HUES64 (cell line): Measurements from ENCODE around the gene EIF2B1.
"Not testable (repeated sequence)": the region's sequence is repeated elsewhere in the genome, so short reads cannot be mapped to it uniquely, and the experiment has no call there.

Experiments
- H3K27ac ChIP-seq: 2 replicates; pipeline ENCODE4 v1.7.0; 2013; ENCODE audit warnings: low read depth, low read length, inconsistent platforms
- H3K27me3 ChIP-seq: 2 replicates; pipeline ENCODE4 v1.6.1; 2013; ENCODE audit warnings: mild to moderate bottlenecking, low read length; ENCODE audit not compliant: insufficient read depth
- H3K36me3 ChIP-seq: 2 replicates; pipeline ENCODE4 v1.6.1; 2013; ENCODE audit warnings: mild to moderate bottlenecking, low read length; ENCODE audit not compliant: insufficient read depth
- H3K4me1 ChIP-seq: 2 replicates; pipeline ENCODE4 v1.6.1; 2013; ENCODE audit warnings: mild to moderate bottlenecking, low read length, moderate library complexity; ENCODE audit not compliant: insufficient read depth
- H3K4me3 ChIP-seq: 2 replicates; pipeline ENCODE4 v1.5.1; 2013; ENCODE audit warnings: mild to moderate bottlenecking, low read length, moderate library complexity
- H3K9ac ChIP-seq: 2 replicates; pipeline ENCODE4 v1.6.1; 2013; ENCODE audit warnings: mild to moderate bottlenecking, low read depth, low read length
- H3K9me3 ChIP-seq: 2 replicates; pipeline ENCODE4 v1.6.1; 2013; ENCODE audit warnings: low read depth, low read length; ENCODE audit not compliant: insufficient read depth
- WGBS: fragments of 150-250, 120-280 bp; methylation state at CpG from one replicate; pipeline ENCODE4 v1.1.7; 2013; ENCODE audit warnings: missing lambda C conversion rate; 5-methylcytosine and 5-hydroxymethylcytosine counted together

The EIF2B1 gene

DNA sequence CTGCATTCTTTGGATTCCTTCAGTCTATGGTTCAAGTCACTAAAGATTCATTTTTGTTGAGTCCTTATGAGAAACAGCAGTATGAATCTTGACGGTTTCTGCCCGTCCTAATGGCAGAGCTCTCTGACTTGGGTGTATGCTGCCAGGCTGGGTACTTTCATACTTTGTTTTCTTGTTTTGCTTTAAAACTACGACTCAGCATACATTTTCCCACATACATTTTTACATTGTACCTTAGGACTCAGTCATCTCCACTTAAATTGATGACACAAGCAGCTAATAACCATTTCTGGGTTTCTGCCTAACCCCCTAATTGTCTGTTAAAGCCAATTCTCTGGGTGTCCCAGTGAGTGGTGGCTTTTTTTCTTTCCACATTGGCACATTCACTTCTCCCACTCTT, 36.4 kb downstream of the EIF2B1 start:
- Histone ChIP-seq H3K4me3 (no peak overlapping the region), H3K27ac (no peak overlapping the region), H3K9me3 (no peaks in the 10 kb centered on the region), H3K9ac (no peak overlapping the region), H3K4me1 (no peaks in the 10 kb centered on the region), H3K36me3 (peaks cover 61% of the 10 kb centered on the region), H3K27me3 (no peaks in the 10 kb centered on the region)
- WGBS, result 98% methylated on average over 3 of the region's 3 CpGs

DNA sequence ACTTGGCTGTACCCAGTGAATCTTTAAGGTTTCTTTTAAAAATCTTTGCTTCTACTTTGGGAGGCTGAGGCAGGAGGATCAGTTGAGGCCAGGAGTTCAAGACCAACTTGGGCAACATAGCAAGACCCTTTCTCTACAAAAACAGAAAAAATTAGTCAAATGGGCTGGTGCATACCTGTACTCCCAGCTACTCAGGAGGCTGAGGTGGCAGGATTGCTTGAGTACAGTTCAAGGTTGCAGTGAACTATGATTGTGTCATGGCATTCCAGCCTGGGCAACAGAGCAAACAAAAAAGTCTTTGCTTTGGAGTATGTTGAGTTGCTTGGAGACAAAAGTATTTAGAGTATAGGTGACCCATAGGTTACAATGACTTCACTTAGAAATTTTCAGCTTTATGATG, 37.8 kb downstream of the EIF2B1 start:
- Histone ChIP-seq H3K4me1 (no peaks in the 10 kb centered on the region), H3K27me3 (no peaks in the 10 kb centered on the region), H3K9ac (no peak overlapping the region), H3K9me3 (no peaks in the 10 kb centered on the region), H3K27ac (no peak overlapping the region), H3K4me3 (no peak overlapping the region), H3K36me3 (peaks cover 74% of the 10 kb centered on the region)

DNA sequence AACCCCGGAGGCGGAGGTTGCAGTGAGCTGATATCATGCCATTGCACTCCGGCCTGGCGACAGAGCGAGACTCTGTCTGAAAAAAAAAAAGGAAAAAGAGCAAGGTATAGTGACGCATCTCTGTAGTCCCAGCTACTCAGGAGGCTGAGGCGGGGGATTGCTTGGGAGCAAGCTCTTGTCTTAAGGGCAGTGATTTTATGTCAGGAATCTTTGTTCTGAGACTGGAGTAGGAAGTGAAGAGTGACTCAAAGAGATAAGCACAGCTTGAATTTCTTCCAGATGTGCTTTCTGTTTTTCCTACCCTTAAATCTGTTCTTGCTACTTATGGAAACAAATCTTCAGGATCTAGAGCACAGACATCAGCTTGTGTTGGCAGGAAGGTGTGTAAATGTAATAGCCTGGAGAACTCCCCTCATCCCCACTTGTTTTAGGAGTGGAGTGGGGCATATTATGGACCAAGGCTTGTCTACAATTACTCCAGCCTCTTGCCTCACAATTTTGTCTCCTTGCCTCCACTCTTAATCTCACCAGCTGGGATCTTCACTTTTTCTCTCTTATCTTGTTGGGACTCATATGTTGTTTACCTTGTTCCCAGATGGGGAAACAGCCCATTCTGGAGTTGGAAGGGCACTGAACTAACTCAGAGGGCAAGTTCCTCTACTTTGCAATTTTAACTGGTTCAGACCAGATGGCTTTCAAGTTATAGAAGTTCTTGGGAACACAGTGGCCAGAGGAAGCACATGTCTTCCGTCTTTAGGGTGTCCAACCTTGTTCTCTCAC, 41.6 kb downstream of the EIF2B1 start:
- no peak overlapping the region for H3K27ac ChIP-seq
- no peak overlapping the region for H3K9ac ChIP-seq
- WGBS, result 84% methylated on average over 8 of the region's 8 CpGs
- peaks cover 92% of the 10 kb centered on the region for H3K36me3 ChIP-seq
- H3K4me1 ChIP-seq, result no peaks in the 10 kb centered on the region
- no peaks in the 10 kb centered on the region for H3K9me3 ChIP-seq
- no peaks in the 10 kb centered on the region for H3K27me3 ChIP-seq
- H3K4me3 ChIP-seq, result no peak overlapping the region

DNA sequence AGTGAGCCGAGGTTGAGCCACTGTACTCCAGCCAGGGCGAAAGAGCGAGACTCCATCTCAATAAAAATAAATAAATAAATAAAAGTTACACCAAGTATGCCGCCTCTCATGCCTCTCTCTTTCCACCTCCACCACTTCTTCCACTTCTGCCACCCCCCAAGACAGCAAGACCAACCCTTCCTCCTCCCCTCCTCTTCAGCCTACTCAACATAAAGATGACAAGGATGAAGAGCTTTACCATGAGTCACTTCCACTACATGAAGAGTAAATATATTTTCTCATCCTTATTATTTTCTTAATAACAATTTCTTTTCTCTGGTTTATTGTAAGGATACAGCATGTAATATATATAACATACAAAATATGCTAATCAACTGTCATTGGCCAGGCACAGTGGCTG, 52.7 kb downstream of the EIF2B1 start:
- 91% methylated on average over 2 of the region's 4 CpGs for WGBS
- Histone ChIP-seq H3K27ac (no peak overlapping the region), H3K27me3 (no peaks in the 10 kb centered on the region), H3K9ac (no peak overlapping the region), H3K4me1 (peaks cover 5% of the 10 kb centered on the region; the same call in 1 of the 2 replicates), H3K36me3 (no peaks in the 10 kb centered on the region), H3K4me3 (no peak overlapping the region), H3K9me3 (no peaks in the 10 kb centered on the region)

DNA sequence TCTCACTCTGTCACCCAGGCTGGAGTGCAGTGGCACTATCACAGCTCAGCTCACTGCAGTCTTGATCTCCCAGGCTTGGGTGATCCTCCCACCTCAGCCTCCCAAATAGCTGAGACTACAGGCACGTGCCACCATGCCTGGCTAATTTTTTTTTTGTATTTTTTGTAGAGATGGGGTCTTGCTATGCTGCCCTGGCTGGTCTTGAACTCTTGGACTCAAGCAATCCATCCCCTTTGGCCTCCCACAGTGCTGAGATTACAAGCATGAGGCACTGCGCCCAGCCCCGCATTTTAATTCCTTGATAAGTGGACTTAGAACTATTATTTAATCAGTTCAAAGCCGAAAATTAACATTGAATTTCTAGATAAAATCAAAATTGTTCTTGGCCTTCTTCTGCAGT, 54.7 kb downstream of the EIF2B1 start:
- not testable (repeated sequence) for H3K4me3 ChIP-seq, H3K9ac ChIP-seq, H3K27me3 ChIP-seq, H3K36me3 ChIP-seq, H3K4me1 ChIP-seq, H3K9me3 ChIP-seq, H3K27ac ChIP-seq
- 94% methylated on average over 3 of the region's 4 CpGs for WGBS

DNA sequence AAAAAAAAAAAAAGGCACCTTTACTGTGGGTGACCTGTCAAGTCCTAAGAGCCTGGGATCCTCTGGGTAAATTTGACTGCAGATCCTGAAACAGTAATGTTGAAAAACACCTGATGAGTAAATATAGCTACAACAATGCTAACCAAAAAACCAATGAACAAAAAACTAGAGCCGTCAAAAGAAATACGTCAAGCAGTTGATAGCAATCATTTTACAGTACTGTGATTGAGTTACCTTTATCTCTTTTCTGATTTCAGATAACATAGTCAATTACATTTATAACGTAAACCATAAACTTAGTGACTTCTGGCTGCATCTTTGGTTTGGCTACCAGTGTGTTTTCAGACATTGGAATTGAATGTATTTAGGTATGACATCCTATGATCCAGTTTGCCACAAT, 55.2 kb downstream of the EIF2B1 start:
- H3K36me3 ChIP-seq, result no peaks in the 10 kb centered on the region
- 92% methylated on average over 3 of the region's 3 CpGs for WGBS
- no peaks in the 10 kb centered on the region for H3K9me3 ChIP-seq
- H3K4me1 ChIP-seq, result no peaks in the 10 kb centered on the region
- no peak overlapping the region for H3K9ac ChIP-seq
- H3K27me3 ChIP-seq, result no peaks in the 10 kb centered on the region
- no peak overlapping the region for H3K4me3 ChIP-seq
- no peak overlapping the region for H3K27ac ChIP-seq

DNA sequence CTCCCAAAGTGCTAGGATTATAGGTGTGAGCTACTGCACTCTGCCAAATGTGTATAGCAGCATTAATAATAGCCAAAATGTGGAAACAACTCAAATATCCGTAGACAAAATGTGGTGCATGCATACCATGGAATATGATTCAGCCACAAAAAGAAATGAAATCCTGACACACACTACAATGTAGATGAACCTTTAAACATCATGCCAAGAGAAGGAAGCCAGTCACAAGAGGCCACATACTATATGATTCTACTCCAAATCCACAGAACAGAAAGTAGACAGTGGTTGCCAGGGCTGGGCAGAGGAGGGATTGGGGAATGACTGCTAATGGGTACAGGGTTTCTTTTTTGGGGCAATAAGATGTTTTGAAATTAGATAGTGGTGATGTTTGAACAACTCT, 56.9 kb downstream of the EIF2B1 start:
- H3K4me1 ChIP-seq, result no peaks in the 10 kb centered on the region
- no peak overlapping the region for H3K4me3 ChIP-seq
- no peak overlapping the region for H3K9ac ChIP-seq
- H3K27me3 ChIP-seq, result no peaks in the 10 kb centered on the region
- WGBS, result 100% methylated on average over 1 of the region's 1 CpG
- no peaks in the 10 kb centered on the region for H3K9me3 ChIP-seq
- H3K36me3 ChIP-seq, result no peaks in the 10 kb centered on the region
- H3K27ac ChIP-seq, result no peak overlapping the region

DNA sequence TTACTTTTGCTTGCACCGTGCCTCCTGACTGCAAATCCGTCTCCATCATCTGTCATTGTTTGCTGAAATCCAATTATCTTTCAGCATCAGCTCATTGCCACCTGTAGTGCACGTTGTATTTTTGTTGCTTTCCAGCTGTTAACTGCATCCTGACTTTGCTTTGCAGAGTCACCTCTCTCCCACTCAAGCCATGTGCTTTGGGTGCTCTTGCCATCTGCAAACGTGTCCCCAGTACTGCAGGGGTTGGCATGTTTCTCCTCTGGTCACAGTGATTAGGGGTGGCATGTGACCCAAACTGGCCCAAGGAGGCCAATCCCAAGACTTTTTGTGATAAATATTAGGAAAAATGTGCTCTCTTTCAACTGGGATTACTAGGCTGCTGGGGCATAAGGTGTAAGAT, 59.6 kb downstream of the EIF2B1 start:
- H3K9me3 ChIP-seq, result no peaks in the 10 kb centered on the region
- no peak overlapping the region for H3K27ac ChIP-seq
- no peaks in the 10 kb centered on the region for H3K36me3 ChIP-seq
- H3K9ac ChIP-seq, result no peak overlapping the region
- 74% methylated on average over 4 of the region's 4 CpGs for WGBS
- H3K4me1 ChIP-seq, result peaks cover 4% of the 10 kb centered on the region; the same call in 1 of the 2 replicates
- no peaks in the 10 kb centered on the region for H3K27me3 ChIP-seq
- H3K4me3 ChIP-seq, result no peak overlapping the region

DNA sequence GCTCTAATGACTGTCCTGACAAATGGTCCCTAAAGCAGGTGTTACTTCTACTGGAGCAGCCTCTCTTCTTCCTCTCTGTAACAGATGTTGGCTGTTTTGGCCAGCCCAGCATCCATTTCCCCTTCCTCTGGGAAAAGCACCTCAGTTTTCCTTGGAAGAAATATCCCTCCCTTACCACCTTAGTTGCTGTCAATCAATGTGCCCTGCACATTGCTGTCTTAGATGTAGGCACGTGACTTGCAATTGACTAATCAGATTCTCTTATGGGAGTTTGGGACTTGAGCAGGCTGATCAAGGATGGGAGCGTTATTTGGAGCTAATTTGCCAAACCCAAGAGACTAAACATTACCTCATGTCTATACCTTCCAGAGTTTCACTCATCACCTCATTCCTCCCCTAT, 61.1 kb downstream of the EIF2B1 start:
- no peaks in the 10 kb centered on the region for H3K36me3 ChIP-seq
- no peak overlapping the region for H3K9ac ChIP-seq
- 50% methylated on average over 2 of the region's 2 CpGs for WGBS

DNA sequence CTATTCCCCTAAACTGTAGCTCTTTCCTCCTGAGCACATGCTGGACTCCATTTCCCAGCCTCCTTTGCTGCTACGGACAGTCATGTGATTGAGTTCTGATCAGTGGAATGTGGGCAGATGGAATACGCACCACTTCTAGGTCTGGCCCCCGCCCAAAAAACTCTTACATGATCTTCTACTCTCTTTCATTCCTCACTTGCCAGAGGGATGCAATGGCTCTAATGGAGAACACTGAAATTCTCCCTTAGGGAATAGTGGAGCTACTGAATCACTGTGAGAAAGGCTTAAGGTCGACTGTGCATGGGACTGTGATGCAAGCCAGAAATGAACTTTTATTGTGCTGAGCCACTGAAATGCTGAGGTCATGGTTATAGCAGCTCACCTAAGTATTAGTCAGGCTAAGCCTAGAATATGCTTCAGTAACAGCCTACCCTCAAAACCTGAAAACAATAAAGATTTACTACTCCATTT, 62.1 kb downstream of the EIF2B1 start:
- H3K4me3 ChIP-seq, result no peak overlapping the region
- no peaks in the 10 kb centered on the region for H3K36me3 ChIP-seq
- 63% methylated on average over 4 of the region's 4 CpGs for WGBS
- H3K27ac ChIP-seq, result no peak overlapping the region
- no peak overlapping the region for H3K9ac ChIP-seq
- no peaks in the 10 kb centered on the region for H3K27me3 ChIP-seq
- peaks cover 4% of the 10 kb centered on the region; the same call in 1 of the 2 replicates for H3K4me1 ChIP-seq
- no peaks in the 10 kb centered on the region for H3K9me3 ChIP-seq

More for the DNA sequence above, 61.1 kb downstream of the EIF2B1 start:
- no peak overlapping the region for H3K4me3 ChIP-seq
- H3K9me3 ChIP-seq, result no peaks in the 10 kb centered on the region
- H3K4me1 ChIP-seq, result peaks cover 4% of the 10 kb centered on the region; the same call in 1 of the 2 replicates
- no peak overlapping the region for H3K27ac ChIP-seq
- H3K27me3 ChIP-seq, result no peaks in the 10 kb centered on the region
